ENCODE results near the gene ORMDL3.

ORMDL3 gene

GRCh38 chr17:39927101-39927928 lies at the start of gene ORMDL3, which contains the start of gene LRRC3C:
Gene ORMDL3 (minus strand): TSS chr17:39927601. CDS start chr17:39924203, 3,398 bp downstream.
Gene LRRC3C (plus strand): TSS chr17:39927732. CDS start chr17:39941524, 13,792 bp downstream.
- DNase-seq (ENCODE audit: low read depth) = peak; percentile 83

GRCh38 chr17:39975801-39976200 lies 48.4 kb upstream of the ORMDL3 start:
- DNase-seq (ENCODE audit: low read depth) = no peak

GRCh38 chr17:39974433-39974832 lies 47.0 kb upstream of the ORMDL3 start:
- no peak for DNase-seq (ENCODE audit: low read depth)

- no peak for DNase-seq (ENCODE audit: low read depth)
These were observed 46.1 kb upstream of the ORMDL3 start for GRCh38 chr17:39973496-39973895.

GRCh38 chr17:39972271-39972670 lies 44.9 kb upstream of the ORMDL3 start:
- DNase-seq (ENCODE audit: low read depth) = no peak

- no peak for DNase-seq (ENCODE audit: low read depth)
These were observed 43.7 kb upstream of the ORMDL3 start for GRCh38 chr17:39971076-39971603.

GRCh38 chr17:39970157-39970692 lies 42.8 kb upstream of the ORMDL3 start:
- DNase-seq (ENCODE audit: low read depth) = no peak

- DNase-seq (ENCODE audit: low read depth) = no peak
These were observed 42.0 kb upstream of the ORMDL3 start for GRCh38 chr17:39969375-39969774.

- DNase-seq (ENCODE audit: low read depth) = no peak
These were observed 41.4 kb upstream of the ORMDL3 start for GRCh38 chr17:39968761-39969160.

- DNase-seq (ENCODE audit: low read depth) = no peak
These were observed 39.4 kb upstream of the ORMDL3 start for GRCh38 chr17:39966771-39967170.

GRCh38 chr17:39965017-39965699 lies 37.8 kb upstream of the ORMDL3 start:
- no peak for DNase-seq (ENCODE audit: low read depth)

GRCh38 chr17:39963829-39964228 lies 36.4 kb upstream of the ORMDL3 start:
- DNase-seq (ENCODE audit: low read depth) = no peak

GRCh38 chr17:39962642-39963220 lies 35.3 kb upstream of the ORMDL3 start, which contains the start of gene GSDMA:
Gene GSDMA (plus strand): TSS chr17:39963004. CDS start chr17:39965688, 2,684 bp downstream.
- DNase-seq (ENCODE audit: low read depth) = no peak

- no peak for DNase-seq (ENCODE audit: low read depth)
These were observed 33.2 kb upstream of the ORMDL3 start for GRCh38 chr17:39960524-39961041.

GRCh38 chr17:39955726-39956225 lies 28.4 kb upstream of the ORMDL3 start:
- no peak for DNase-seq (ENCODE audit: low read depth)

GRCh38 chr17:39954876-39955275 lies 27.5 kb upstream of the ORMDL3 start:
- DNase-seq (ENCODE audit: low read depth) = no peak

- no peak for DNase-seq (ENCODE audit: low read depth)
These were observed 26.1 kb upstream of the ORMDL3 start for GRCh38 chr17:39953471-39953888.

GRCh38 chr17:39952680-39953470 lies 25.5 kb upstream of the ORMDL3 start:
- DNase-seq (ENCODE audit: low read depth) = peak; percentile 95

- no peak for DNase-seq (ENCODE audit: low read depth)
These were observed 24.7 kb upstream of the ORMDL3 start for GRCh38 chr17:39951924-39952679.

GRCh38 chr17:39950871-39951348 lies 23.5 kb upstream of the ORMDL3 start:
- DNase-seq (ENCODE audit: low read depth) = no peak
